Right forelimb (tissue), 1 donor: Measurements from ENCODE around the gene ITGA6.
"Not testable (repeated sequence)": the region's sequence is repeated elsewhere in the genome, so short reads cannot be mapped to it uniquely, and the experiment has no call there.

Experiments used
- DNase-seq: peaks from one replicate; pipeline ENCODE4 v3.0.0-alpha.2; 2018

Gene ITGA6

DNA sequence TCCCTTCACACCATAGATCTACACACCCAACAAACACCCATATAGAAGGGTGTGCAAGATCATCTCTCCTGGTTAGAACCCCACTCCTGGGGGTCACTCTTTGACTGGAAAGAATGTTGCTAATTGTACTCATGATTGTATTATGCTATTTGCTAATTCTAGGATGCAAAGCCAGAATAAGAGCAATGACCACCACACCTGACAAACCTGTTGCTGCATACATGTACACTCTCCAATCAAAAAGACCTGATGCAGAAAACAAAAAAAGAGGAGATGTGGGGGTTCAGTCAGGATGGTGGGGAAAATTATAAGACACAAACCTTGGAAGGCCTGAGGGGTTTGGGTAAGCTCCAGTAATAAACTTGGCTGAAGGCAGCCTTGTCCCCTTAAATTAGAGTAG lies 91.6 kb downstream of the ITGA6 start:
- DNase-seq: no peak

DNA sequence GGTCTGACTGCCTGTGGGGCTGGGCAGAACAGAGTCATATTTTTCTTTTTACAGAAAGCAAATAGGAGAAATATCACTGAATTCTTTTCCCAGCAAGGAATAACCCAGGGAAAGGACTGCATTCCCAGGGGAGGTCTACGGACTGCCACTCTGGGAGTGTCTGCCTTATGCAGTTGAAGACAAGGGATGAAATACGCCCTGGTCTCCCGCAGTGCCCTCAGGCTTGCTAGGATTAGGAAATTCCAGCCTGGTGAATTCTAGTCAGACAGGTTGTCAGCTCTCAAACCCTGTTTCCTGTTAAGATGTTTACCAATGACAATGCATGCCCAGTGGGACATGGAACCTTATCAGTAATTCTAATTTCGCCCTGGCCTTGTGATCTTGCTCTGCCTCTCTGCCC lies 98.2 kb downstream of the ITGA6 start:
- DNase-seq: no peak

DNA sequence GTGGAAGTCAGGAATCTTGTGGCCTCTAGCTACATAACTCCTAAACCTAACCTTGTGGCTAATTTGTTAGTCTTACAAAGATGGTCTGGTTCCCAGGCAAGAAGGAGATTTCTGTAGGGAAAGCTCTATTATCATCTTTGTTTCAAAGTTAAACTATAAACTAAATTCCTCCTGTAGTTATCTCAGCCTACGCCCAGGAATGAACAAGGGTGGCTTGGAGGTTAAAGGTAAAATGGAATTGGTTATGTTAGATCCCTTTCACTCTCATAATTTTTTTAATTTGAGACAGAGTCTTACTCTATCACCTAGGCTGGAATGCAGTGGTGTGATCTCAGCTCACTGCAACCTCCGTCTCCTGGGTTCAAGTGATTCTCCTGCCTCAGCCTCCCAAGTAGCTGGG lies 103.9 kb downstream of the ITGA6 start:
- no peak for DNase-seq

DNA sequence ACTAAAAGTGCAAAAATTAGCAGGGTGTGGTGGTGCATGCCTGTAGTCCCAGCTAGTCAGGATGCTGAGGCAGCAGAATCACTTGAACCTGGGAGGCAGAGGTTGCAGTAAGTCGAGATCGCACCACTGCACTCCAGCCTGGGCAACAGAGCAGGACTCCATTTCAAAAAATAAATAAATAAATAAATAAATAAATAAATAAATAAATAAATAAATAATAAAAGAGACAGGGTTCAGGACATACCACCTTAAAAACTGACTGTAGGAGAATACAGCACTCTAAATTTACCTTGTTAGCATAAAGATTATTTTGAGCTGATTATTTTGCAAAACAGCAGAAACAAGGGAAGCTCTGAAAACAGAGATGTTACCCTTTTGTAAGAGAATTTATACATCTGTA lies 105.1 kb downstream of the ITGA6 start:
- not testable (repeated sequence) for DNase-seq

DNA sequence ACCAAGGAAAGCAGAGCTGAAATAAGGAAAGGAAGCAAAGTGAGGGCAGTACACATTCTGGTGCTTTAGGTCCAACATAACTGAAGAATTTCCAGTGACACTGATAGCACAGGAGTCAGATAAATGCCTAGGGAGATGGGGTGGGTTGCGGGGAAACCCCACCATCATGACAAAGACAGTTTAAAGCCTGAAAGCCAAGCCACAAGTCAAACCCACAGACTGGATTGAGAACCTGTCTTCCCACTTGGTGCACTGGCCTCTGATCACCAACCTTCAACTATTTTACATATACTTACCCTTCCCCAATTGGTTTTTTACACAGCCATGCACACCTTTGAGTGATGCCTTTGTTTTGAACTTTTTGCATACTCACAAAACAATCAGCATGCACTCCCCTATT lies 106.3 kb downstream of the ITGA6 start:
- DNase-seq: no peak

DNA sequence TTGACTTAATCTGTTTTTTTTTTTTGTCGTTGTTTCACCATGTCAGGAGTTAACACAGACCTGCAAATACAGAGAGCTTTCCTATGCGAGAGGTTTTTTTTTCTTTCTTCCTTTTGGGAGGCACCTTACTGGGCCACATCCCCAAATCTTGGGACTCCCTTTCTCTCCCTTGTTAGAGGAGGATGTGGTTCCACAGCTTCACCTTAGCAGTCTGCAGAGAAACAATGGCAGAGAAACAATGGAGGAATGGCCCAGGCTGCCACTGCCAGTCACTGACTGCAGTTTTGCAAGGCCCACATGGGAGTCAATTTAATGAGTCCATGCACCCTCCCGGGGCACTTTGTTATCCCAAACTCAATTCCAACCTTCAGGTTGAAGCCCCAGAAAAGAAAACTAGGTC lies 107.7 kb downstream of the ITGA6 start:
- DNase-seq: no peak

DNA sequence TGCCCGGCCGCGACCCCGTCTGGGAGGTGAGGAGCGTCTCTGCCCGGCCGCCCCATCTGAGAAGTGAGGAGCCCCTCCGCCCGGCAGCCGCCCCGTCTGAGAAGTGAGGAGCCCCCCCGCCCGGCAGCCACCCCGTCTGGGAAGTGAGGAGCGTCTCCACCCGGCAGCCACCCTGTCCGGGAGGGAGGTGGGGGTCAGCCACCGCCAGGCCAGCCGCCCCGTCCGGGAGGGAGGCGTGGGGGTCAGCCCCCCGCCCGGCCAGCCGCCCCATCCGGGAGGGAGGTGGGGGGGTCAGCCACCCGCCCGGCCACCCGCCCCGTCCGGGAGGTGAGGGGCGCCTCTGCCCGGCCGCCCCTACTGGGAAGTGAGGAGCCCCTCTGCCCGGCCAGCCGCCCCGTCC lies 110.5 kb downstream of the ITGA6 start:
- DNase-seq: not testable (repeated sequence)

DNA sequence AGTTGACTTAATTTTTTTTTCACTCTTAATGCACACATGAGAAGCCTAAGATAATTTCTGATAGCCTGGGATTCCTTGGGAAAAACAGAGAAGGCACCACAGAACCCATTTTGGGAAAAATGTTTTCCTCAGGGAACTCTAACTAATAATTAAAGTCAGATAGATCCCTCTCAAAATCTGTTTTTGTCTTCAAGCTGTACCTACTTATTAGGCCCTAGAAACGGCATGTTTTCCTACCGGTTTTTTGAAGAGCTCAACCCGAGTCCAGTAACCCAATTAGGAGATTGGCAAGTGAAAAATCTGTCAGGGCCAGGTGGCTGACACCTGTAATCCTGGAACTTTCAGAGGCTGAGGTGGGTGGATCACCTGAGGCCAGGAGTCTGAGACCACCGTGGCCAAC lies 112.4 kb downstream of the ITGA6 start:
- no peak for DNase-seq

DNA sequence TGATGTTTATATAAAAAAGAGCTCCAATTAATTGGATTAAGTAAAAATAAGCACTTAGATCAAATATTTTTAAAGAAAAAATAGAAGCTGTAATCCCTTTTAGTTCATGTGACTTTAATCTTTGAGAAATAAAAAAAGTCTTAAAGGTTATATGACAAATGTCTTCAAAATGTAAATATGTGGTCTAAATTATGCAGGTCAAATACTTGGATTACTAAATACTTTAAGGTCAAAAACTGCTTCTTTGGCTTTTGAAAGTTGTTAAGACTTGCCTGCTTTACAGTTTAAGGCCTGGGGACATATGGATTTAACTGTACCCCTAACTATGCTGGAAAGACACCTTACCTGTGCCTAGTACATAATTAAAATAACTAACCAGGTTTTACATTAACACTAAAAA lies 113.0 kb downstream of the ITGA6 start:
- DNase-seq: no peak

DNA sequence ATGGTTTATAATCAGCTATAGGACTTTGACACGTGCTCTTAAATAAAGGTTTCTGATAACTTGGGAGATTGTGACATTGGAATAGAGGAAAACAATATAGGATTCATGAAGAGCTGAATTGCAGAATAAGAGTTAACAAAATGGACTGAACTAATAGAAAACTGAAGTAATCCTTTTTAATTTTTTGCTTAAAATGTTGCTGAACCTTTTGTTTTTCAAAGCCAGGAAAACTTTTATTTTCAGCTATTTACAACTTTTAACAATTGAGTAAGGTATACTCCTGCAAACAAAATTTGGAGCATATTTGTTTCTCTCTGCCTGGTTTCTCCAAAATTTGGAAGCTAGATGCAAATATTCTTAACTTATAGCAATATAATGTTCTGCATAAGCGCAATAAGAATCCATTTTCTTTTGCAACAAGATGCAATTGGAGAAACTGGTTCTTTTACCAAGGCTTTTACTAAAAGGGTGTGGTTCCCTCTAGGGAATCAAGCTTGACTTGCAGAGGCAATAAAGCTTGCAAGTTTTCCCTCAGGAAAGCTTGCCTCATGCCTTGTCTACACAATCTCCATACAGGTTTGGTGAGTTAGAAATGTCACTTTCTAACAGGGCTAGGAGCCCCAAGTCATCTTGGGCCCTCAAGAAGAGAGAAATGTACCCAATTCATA lies 118.2 kb downstream of the ITGA6 start:
- no peak for DNase-seq

DNA sequence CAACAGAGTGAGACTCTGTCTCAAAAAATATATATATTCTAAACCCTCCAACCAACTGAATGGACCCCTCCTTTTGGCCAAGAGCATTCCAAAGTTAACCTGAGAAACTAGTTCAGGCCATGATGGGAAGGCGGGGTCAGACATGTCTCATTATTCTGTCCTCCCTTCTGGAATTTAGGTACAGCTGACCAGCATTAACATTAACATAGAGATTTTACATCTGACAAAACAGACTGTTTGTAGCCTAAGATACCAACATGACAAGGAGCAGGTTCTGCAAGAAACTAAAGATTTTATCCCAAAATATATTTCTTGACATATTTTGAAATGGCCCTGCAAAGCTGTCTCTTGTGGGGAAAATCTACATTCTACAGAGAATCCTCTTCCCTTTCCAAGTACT lies 121.7 kb downstream of the ITGA6 start:
- DNase-seq: no peak

DNA sequence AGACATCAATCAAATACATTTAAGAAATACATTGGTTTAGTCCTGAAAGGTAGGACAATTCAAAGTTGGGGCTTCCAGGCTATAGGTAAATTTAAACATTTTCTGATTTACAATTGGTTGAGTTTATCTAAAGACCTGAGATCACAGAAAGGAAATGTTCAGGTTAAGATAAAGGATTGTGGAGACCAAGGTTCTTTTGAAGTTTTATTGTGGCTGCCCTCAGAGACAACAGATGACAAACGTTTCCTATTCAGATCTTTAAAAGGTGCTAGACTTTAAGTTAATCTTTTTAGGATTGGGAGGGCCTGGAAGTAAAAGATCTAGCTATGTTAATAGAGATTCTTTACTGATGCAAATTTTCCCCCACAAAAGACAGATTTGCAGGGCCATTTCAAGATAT lies 122.4 kb downstream of the ITGA6 start:
- DNase-seq: not testable (repeated sequence)

DNA sequence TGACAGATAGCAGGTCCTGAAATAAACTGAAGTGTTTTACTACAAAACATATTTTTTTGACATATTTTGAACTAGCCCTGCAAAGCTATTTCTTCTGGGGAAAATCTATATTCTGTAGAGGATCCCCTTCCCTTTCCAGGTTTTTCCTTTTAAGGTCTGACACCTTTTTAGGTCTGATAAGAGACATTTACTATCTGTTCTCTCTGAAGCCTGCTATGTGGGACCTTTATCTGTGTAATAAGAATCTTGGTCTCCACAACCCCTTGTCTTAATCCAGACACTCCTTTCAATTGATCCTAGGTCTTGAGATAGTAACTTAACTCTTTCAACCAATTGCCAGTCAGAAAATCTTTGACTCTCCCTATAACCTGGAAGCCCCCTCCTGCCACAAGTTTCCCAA lies 123.0 kb downstream of the ITGA6 start:
- DNase-seq: no peak

DNA sequence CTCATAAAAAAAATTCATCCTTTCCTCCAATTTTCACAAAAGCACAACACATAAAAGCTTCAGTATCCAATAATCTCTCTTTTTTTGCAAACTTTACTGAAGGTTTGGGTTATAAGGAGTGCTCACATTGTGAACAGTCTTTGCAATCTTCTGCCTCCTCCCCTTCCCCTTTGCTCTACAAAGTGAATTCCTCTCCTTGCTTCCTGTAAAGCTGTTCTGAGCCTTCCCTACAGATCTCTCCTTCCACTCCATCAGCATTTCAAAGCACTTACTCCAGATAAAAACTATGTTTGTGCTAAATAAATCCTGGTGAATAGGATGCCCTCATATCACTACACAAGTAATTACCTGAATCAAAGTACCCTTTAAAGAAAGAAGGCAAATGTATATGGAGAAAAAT lies 123.9 kb downstream of the ITGA6 start:
- no peak for DNase-seq

DNA sequence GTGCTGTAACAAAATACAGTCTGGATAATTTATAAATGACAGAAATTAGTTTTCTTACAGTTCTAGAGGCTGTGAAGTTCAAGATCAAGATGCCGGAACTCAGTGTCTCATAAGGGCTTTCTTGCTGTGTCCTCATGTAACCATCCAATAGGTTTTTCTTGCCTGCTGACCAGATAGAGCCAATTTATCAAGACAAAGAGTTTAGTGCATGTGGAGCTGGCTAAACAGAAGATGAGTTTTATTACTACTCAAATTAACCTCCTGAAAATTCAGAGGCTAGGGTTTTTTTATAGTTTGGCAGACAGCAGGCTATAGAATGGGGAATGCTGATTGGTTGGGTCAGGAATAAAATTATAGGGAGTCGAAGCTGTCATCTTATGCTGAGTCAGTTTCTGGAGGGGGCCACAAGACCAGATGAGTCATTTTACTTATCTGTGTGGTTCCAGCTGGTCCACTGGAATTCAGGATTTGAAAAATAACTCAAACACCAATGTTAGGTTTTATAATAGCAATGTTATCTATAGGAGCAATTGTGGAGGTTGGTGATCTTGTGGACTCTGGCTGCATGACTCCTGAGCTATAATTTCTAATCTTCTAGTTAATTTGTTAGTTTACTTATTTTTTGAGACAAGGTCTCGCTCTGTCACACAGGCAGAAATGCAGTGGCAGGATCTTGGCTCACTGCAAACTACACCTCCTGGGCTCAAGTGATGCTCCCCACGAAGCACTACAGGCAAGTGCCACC lies 125.3 kb downstream of the ITGA6 start:
- DNase-seq: no peak

DNA sequence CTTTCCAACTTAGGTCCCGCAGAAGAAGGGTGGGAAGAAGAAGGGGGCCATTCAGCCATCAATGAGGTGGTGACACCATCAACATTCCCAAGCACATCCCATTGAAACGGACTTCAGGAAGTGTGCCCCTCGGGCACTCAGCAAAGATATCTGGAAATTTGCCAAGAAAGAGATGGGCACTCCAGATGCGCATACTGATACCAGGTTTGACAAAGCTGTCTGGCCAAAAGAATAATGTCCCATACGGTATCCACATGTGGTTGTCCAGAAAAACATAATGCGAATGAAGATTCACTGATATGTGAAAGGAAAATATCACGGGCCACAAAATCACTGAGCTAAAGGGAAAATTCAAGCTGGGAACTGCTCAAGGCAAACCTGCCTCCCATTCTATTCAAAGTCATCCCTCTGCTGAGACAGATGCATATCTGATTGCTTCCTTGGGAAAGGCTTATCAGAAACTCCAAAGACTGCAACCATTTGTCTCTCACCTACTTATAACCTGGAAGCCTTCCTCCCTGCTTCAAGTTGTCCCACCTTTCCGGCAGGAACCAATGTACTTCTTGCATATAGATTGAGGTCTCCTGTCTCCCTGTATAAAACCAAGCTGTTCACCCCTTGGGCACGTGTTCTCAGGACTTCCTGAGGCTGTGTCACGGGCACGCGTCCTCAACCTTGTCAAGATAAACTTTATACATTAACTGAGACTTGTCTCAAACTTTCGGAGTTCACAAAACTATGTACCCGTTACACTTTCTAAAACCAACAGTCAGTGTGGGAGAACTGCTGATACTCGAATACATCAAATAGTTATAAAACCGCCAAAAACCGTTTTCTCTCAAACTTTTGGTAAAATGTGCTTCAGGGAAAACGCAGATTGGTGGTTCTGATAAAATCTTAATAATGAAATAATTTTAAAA lies 127.2 kb downstream of the ITGA6 start:
- no peak for DNase-seq

DNA sequence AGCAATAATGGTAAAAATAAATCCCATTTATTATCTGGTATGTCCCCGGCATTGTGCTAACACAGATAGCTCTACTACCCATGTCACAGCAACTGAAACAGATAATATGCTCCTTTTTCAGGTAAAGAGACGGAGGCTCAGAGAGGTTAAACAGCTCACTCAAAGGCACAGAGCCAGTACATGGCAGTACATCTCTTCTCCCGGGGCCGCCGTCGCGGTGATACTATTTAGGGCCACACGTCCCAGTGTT lies 127.8 kb downstream of the ITGA6 start:
- no peak for DNase-seq
